Effector memory CD8-positive, alpha-beta T cell (primary cell): ENCODE results near the gene PSMA8.

Source experiments
- ATAC-seq: fragments of 150-1000 bp; cut with Tn5 transposase; replicated peaks from 2 replicates; pipeline ENCODE4 v1.10.0; 2021; ENCODE audit warnings: mild to moderate bottlenecking, moderate library complexity
- DNase-seq, 3 experiments: peaks; one replicate each; pipeline ENCODE4 v3.0.0; 2021
- H3K27ac Mint-ChIP-seq, 2 donors: one replicate each; pipeline ENCODE4 v1.8.0; 2022; ENCODE audit warnings: mild to moderate bottlenecking in 2 of 2, mixed read lengths in 2 of 2, moderate library complexity in 2 of 2
- H3K27me3 Mint-ChIP-seq, 2 donors: one replicate each; pipeline ENCODE4 v1.8.0; 2022; ENCODE audit warnings: mixed read lengths in 2 of 2
- H3K36me3 Mint-ChIP-seq: one replicate; pipeline ENCODE4 v1.8.0; 2022; ENCODE audit warnings: mild to moderate bottlenecking, moderate library complexity, mixed read lengths; ENCODE audit not compliant: insufficient read depth
- H3K4me1 Mint-ChIP-seq, 2 donors: one replicate each; pipeline ENCODE4 v1.8.0; 2022; ENCODE audit warnings: low read depth in 2 of 2, mixed read lengths in 2 of 2
- H3K4me3 Mint-ChIP-seq, 2 donors: one replicate each; pipeline ENCODE4 v1.8.0; 2022; ENCODE audit warnings: mild to moderate bottlenecking in 2 of 2, mixed read lengths in 2 of 2, moderate library complexity in 2 of 2
- H3K9me3 Mint-ChIP-seq, 2 donors: one replicate each; pipeline ENCODE4 v1.8.0; 2022; ENCODE audit warnings: mixed read lengths in 2 of 2
- total RNA-seq, 9 experiments: gene quantifications; one replicate each; lab custom pipeline; 2026; lab: John Stamatoyannopoulos, UW

The PSMA8 gene
- total RNA-seq: 0.63 to 2.3 (median 0.98) reads per million in 9 experiments

DNA sequence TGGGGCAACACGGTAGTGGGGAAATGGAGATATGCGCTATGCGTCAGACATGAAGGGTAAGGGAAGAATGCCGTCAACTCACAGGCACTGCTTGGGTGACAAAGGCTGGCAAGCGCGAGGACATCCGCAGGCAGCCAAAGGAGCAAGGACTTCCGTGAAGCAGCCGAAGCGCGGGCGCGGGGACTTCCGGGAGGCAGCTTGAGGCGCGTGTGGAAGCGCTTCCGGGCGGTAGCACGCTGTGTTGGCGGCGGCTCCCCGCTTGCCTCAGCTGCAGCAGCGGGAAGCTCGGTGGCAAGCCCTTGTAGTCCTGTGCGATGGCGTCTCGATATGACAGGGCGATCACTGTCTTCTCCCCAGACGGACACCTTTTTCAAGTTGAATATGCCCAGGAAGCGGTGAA lies at the start of gene PSMA8:
TSS of gene PSMA8 (plus strand) at position 218 of the 400 bp plus-strand sequence. CDS start at position 315, 97 bp downstream.
- Mint-ChIP-seq H3K36me3 (no peaks in the 10 kb centered on the region), H3K9me3 (no peaks in the 10 kb centered on the region), H3K27ac (peak within 1 kb of the TSS; percentile 75 to 87), H3K4me1 (peaks cover 0 to 8% of the 10 kb centered on the region in 2 donors), H3K27me3 (no peaks in the 10 kb centered on the region), H3K4me3 (peak within 1 kb of the TSS; percentile 63 to 76)
- peak; percentile 21 to 40 (median 21) for DNase-seq
- ATAC-seq: peak; percentile 87

- H3K36me3 Mint-ChIP-seq: peaks cover 17% of the 10 kb centered on the region
- H3K4me3 Mint-ChIP-seq: no peak overlapping the region
- no peaks in the 10 kb centered on the region for H3K9me3 Mint-ChIP-seq
- H3K27me3 Mint-ChIP-seq: no peaks in the 10 kb centered on the region
- ATAC-seq (no peak), DNase-seq (no peak)
- H3K4me1 Mint-ChIP-seq: peaks cover 19 to 39% of the 10 kb centered on the region in 2 donors
- no peak overlapping the region for H3K27ac Mint-ChIP-seq
Observed at GRCh38 chr18:26085056-26085455, 48.6 kb upstream of the PSMA8 start.

- DNase-seq (no peak), ATAC-seq (no peak)
- H3K9me3 Mint-ChIP-seq: no peaks in the 10 kb centered on the region
- no peak overlapping the region for H3K27ac Mint-ChIP-seq
- H3K27me3 Mint-ChIP-seq: no peaks in the 10 kb centered on the region
- peaks cover 25 to 42% of the 10 kb centered on the region in 2 donors for H3K4me1 Mint-ChIP-seq
- H3K4me3 Mint-ChIP-seq: no peak overlapping the region
- H3K36me3 Mint-ChIP-seq: peaks cover 22% of the 10 kb centered on the region
Observed at GRCh38 chr18:26086959-26087358, 46.7 kb upstream of the PSMA8 start.

DNA sequence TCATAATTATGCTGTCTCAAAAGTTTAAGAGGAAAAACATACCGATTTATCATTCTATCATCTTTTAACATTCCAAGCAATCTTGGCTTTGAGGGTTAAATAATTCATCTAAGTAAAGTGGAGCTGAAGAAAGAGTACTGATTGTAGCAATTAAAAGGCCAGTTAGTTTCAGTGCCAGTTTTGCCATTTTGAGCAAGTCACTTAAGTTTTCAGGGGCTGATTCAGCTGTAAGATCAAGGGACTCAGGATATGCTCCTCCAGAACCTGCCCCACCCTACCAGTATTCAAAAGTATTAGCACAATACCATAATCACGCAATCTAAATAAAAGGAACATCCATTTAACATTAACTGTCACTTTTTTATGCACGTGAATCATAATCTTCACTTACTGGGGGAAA lies 45.2 kb upstream of the PSMA8 start:
- Mint-ChIP-seq H3K36me3 (peaks cover 22% of the 10 kb centered on the region), H3K27ac (peak overlapping the region in 1 of 2 donors; percentile 96), H3K9me3 (no peaks in the 10 kb centered on the region), H3K4me3 (peak overlapping the region; percentile 89 to 95), H3K4me1 (peaks cover 25 to 39% of the 10 kb centered on the region in 2 donors), H3K27me3 (no peaks in the 10 kb centered on the region)
- ATAC-seq: no peak
- DNase-seq: no peak

- H3K4me1 Mint-ChIP-seq: peaks cover 20 to 33% of the 10 kb centered on the region in 2 donors
- DNase-seq: peak in 2 of 3 experiments; percentile 0 to 5
- H3K36me3 Mint-ChIP-seq: peaks cover 19% of the 10 kb centered on the region
- no peak for ATAC-seq
- no peaks in the 10 kb centered on the region for H3K27me3 Mint-ChIP-seq
- peak overlapping the region; percentile 89 to 95 for H3K4me3 Mint-ChIP-seq
- H3K9me3 Mint-ChIP-seq: no peaks in the 10 kb centered on the region
- H3K27ac Mint-ChIP-seq: peak overlapping the region; percentile 96
Observed at GRCh38 chr18:26089293-26090129, 44.2 kb upstream of the PSMA8 start.

DNA sequence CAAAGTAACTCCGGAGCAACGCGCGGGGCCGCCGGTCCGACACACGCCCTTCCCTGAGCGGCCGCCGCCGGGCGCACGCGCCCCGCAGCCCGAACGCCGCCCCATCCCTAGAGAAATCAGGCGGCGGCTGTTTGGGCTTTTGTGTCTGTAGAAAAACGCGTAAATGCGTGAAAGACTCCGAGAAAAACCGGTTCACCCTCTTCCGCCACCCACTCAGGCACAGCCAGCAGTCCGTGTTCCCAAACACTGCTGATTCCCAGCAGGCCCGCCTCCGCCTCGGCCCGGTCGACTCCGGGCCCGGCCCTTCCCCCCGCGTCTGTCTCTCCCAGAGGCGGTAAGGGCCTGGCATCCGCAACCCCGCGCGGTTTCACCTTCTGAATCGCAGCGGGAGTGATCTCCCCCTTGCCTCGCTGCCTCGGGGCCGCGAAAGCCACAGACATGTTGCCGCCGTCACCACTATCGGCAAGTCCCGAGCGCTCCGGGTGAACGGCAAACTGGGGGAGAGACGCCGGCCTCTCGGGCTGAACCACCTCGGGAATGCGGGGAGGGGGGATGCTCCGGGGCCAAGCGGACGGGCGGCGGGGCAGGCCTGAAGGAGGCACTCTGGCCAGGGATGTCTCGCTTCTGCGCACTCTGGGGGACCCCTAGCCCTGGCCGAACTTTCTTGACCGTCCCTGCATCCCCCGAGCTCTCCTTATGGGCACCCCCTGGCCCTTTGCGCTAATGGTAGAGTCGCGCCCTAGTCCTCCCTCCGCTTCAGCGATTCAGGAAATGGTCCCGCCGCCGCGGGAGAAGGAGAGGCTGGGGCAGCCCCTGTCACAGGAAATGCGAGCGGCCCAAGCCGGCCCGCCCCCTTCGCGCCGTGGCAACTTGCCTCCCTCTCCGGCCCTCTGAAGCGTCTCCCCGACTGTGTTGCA lies 43.3 kb upstream of the PSMA8 start, which contains the start of gene SS18:
TSS of gene SS18 (minus strand) at position 484 of the 917 bp plus-strand sequence. CDS start at position 440, 44 bp downstream.
- peak within 1 kb of the TSS; percentile 96 for H3K27ac Mint-ChIP-seq
- DNase-seq (peak; percentile 87 to 89 (median 88)), ATAC-seq (peak; percentile 81)
- no peaks in the 10 kb centered on the region for H3K27me3 Mint-ChIP-seq
- H3K36me3 Mint-ChIP-seq: peaks cover 19% of the 10 kb centered on the region
- H3K4me1 Mint-ChIP-seq: peaks cover 20 to 33% of the 10 kb centered on the region in 2 donors
- no peaks in the 10 kb centered on the region for H3K9me3 Mint-ChIP-seq
- peak within 1 kb of the TSS; percentile 89 to 95 for H3K4me3 Mint-ChIP-seq

DNA sequence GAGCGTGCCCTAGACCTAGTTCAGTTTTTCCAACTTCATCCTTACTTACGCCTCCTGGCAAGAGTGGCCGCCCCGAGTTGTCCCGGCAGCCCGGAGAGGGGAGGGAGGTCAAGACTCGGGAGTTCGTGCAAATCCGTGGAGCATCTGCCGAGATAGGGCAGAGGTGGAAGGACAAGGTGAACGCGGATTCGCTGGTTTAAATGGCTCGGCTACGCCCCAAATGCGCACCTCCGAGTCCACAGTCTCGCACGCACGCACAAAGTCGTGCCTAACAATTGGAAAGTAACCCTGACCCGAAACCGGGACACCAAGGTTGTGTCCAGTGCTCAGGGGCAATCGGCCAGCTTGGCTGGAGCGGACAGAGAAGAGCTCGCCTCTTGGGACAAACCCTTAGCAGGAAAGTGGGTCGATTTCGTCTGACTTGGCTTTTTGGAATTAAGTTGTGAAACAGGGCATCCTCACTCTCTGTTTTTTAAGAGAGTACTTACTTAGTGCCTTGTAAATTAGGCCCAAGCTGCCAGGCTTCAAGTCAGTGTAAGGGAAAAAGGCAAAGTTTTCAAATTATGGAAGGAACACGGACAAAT lies 42.5 kb upstream of the PSMA8 start:
- Mint-ChIP-seq H3K36me3 (peaks cover 19% of the 10 kb centered on the region), H3K27ac (peak overlapping the region; percentile 96), H3K27me3 (no peaks in the 10 kb centered on the region), H3K9me3 (no peaks in the 10 kb centered on the region), H3K4me3 (peak overlapping the region; percentile 89 to 95), H3K4me1 (peaks cover 20 to 33% of the 10 kb centered on the region in 2 donors)
- ATAC-seq: peak; percentile 28
- DNase-seq: no peak

- no peak overlapping the region for H3K4me3 Mint-ChIP-seq
- ATAC-seq (no peak), DNase-seq (no peak)
- no peaks in the 10 kb centered on the region for H3K27me3 Mint-ChIP-seq
- no peak overlapping the region for H3K27ac Mint-ChIP-seq
- H3K4me1 Mint-ChIP-seq: no peaks in the 10 kb centered on the region
- no peaks in the 10 kb centered on the region for H3K36me3 Mint-ChIP-seq
- H3K9me3 Mint-ChIP-seq: no peaks in the 10 kb centered on the region
Observed at GRCh38 chr18:26096852-26097251, 36.8 kb upstream of the PSMA8 start.

DNA sequence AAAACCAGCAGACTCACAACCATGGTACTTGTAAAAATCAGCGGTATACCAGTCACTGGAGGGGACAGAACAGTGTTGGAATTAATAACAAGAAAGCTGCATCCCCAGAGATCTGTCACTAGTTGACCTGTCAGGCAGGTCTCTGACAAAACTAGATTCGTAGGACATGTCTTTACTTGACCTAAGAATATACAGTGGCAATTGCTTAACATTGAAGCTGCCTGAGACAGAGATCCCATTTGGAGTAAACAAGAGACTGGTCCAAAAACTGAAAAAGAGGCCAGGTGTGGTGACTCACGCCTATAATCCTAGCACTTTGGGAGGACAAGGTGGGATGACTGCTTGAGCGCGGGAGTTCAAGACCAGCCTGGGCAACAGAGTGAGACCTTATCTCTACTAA lies 36.1 kb upstream of the PSMA8 start:
- H3K36me3 Mint-ChIP-seq: no peaks in the 10 kb centered on the region
- H3K27me3 Mint-ChIP-seq: no peaks in the 10 kb centered on the region
- no peaks in the 10 kb centered on the region for H3K4me1 Mint-ChIP-seq
- no peak overlapping the region for H3K4me3 Mint-ChIP-seq
- no peak overlapping the region for H3K27ac Mint-ChIP-seq
- no peak for DNase-seq
- no peaks in the 10 kb centered on the region for H3K9me3 Mint-ChIP-seq
- ATAC-seq: no peak

- no peak overlapping the region for H3K4me3 Mint-ChIP-seq
- H3K4me1 Mint-ChIP-seq: no peaks in the 10 kb centered on the region
- no peaks in the 10 kb centered on the region for H3K9me3 Mint-ChIP-seq
- DNase-seq: peak; percentile 9 to 32 (median 13)
- H3K27ac Mint-ChIP-seq: no peak overlapping the region
- H3K36me3 Mint-ChIP-seq: no peaks in the 10 kb centered on the region
- no peaks in the 10 kb centered on the region for H3K27me3 Mint-ChIP-seq
- ATAC-seq: peak; percentile 40
Observed at GRCh38 chr18:26103579-26103978, 30.1 kb upstream of the PSMA8 start.

DNA sequence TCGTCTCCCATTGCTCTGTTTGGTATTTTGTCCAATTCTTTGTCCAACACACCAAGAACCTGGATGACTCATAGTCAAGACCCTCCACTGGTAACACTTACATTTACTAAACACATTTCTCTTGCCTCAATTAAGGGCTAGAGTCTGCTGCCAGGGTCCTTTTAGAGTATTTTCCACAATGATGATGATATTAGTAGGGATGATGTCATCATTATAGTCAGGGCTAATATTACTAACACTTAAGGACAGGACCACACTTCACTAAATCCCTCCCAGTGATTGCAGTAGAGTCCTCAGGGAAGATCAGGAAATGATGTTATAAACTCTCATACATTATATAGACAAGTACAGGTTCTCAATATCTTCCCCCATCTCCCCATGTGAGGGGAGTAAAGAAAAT lies 29.6 kb upstream of the PSMA8 start:
- Mint-ChIP-seq H3K27me3 (no peaks in the 10 kb centered on the region), H3K9me3 (no peaks in the 10 kb centered on the region), H3K4me1 (no peaks in the 10 kb centered on the region), H3K36me3 (no peaks in the 10 kb centered on the region), H3K27ac (no peak overlapping the region), H3K4me3 (no peak overlapping the region)
- no peak for DNase-seq
- no peak for ATAC-seq

GRCh38 chr18:26119246-26119645 lies 14.4 kb upstream of the PSMA8 start:
- Mint-ChIP-seq H3K27me3 (peaks cover 30 to 55% of the 10 kb centered on the region in 2 donors), H3K4me1 (peaks cover 0 to 11% of the 10 kb centered on the region in 2 donors), H3K4me3 (no peak overlapping the region), H3K27ac (no peak overlapping the region), H3K36me3 (no peaks in the 10 kb centered on the region), H3K9me3 (peaks cover 0 to 4% of the 10 kb centered on the region in 2 donors)
- ATAC-seq (no peak), DNase-seq (no peak)

- Mint-ChIP-seq H3K27ac (no peak overlapping the region), H3K4me1 (peaks cover 0 to 11% of the 10 kb centered on the region in 2 donors)
Observed at GRCh38 chr18:26121476-26121875, 12.2 kb upstream of the PSMA8 start.

More at GRCh38 chr18:26121476-26121875, 12.2 kb upstream of the PSMA8 start:
- ATAC-seq (no peak), DNase-seq (no peak)
- peaks cover 0 to 4% of the 10 kb centered on the region in 2 donors for H3K9me3 Mint-ChIP-seq
- no peaks in the 10 kb centered on the region for H3K36me3 Mint-ChIP-seq
- no peak overlapping the region for H3K4me3 Mint-ChIP-seq
- peaks cover 30 to 47% of the 10 kb centered on the region in 2 donors for H3K27me3 Mint-ChIP-seq
